HG02870 (cell line): ENCODE results near the gene LRRK1.
"Not testable (repeated sequence)": the region's sequence is repeated elsewhere in the genome, so short reads cannot be mapped to it uniquely, and the experiment has no call there.

Experiments used
- ATAC-seq: cut with Tn5 transposase; IDR thresholded peaks from one replicate; pipeline ENCODE4 v1.9.1; 2021; ENCODE audit warnings: mild to moderate bottlenecking, moderate library complexity; ENCODE audit not compliant: unreplicated experiment

Gene LRRK1

GRCh38 chr15:101088271-101088670 is 169.1 kb downstream of the LRRK1 start:
- no peak for ATAC-seq

GRCh38 chr15:101088788-101089578 is 169.8 kb downstream of the LRRK1 start:
- ATAC-seq = peak; percentile 71

DNA sequence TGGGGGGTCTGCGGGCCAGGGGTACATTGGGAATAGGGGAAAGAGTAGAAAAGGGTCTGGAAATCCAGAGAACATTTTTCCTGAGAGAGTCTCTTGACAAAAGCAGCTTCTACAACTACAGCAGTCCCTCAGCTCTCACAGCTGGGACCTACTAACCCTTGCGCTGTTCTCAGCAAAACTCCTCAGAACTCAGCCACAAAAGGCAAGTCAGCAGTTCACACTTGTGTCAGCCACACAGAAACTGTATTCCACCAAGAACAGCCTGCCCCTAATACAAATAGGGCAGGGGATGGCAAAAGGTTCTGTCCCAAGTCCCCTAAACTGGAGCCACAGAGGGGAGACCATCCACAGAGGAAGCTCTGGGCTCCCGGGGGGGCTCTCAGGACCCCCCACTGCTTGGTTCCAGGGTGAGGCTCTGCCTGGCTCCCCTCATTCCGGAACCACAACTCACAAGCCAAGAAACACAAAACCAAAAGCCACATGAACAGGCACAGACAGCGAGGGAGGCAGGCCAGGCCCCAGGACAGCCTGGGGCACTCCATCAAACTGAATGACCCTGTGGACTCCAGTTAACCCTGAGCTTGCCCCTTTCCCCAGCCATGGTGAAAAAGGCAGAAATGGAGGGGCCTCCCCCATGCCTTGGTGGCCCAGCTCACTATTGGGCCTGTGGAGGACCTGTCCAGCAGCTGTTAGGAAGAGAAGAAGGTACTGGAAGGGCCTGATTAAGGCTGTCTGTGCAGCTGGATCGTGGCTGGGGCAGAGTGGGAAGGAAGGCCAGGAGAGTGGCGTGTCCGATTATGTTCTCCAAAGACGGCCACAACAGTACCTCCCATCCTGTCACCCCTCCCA is 170.6 kb downstream of the LRRK1 start:
- ATAC-seq = no peak

DNA sequence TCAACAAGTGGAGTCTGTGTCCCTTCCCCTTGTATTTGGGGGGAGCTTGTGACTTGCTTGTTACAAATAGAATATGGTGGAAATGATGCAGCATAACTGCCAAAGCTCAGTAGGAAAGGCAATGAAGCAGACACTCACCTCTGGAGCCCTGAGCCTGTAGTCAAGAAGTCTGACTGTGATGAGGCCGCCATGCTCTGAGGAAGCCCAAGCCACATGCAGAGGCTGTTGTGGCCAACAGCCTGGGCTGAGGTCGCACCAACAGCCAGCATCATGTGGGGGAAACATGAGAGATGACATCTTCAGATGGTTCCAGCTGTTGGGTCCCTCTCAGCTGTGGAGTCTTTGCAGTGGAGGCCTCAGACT is 171.3 kb downstream of the LRRK1 start:
- ATAC-seq = no peak

DNA sequence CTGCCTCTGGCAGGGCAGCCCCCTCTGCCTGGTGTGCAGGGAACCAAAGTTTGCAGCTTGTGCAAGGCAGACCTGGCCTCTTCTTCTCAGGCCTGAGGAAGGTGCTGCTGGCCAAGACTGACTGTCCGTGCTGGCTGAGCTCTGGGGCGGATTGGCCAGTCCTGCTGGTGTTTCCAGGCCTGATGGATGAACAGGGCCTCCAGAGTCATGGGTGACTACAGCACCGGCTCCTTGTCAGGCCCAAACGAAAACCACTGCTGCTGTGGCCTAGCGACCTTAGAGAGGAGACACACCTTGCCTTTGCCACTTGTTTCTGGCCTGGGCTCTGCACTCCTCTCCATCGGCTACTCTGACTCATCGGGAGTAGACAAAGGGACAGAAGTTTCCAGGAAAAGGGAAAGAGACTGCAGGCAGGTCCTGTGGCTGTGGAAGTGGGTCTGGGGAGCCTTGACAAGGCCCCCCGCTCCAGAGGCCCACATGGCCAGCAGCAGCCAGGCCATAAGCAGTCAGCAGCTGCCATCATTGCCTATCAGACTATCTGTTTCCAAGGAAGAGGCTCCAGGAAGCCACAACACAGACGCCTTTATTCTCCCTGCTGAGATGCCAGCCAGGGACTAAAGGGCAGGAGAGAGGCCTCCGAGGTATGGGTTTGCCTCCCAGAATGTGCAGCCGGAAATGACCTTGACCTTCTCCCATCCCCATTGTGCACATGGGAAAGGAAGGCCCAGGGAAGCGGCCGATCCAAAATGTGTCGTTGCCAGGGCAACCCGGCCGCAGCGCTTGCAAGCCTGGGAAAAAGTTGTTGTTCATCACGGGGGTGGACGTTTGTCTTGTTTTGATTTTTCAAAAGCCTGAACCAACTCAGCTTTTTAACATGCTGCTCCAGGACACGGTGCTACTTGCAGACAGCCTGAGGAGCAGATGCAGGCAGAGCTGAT is 172.2 kb downstream of the LRRK1 start:
- no peak for ATAC-seq

DNA sequence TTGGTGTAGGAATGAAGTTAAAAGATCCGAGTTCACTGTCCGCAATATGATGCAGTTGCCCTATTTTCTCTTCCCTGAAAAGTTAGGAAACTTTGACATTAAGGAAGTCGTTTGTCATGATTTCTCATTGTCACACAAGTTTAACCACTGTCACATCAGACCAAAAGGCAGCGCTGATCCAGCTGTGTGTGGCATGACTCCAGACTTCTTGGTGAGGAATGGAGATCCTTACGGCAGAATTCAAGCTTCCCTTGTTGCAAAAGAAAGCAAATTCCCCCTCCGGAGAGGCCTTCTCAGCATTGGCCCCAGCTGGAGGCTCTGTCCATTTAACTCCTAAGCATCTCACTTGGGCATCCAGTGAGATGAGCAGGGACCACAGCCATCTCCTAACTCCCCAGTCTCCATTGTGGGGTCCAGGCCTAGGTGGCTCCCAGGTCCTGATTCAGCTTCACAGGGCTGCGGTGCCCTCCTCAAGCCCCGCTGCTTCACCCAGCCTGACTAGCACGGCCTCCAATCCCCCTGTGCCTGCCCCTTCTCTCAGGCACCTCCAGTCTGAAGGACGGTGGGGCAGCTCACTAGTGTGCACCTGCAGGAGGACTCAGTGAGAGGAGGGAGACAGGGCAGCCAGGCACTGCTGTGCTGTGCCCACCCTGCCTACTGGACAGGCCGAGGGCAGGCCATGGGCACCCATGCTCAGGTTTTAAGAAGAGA is 173.2 kb downstream of the LRRK1 start:
- ATAC-seq = no peak

DNA sequence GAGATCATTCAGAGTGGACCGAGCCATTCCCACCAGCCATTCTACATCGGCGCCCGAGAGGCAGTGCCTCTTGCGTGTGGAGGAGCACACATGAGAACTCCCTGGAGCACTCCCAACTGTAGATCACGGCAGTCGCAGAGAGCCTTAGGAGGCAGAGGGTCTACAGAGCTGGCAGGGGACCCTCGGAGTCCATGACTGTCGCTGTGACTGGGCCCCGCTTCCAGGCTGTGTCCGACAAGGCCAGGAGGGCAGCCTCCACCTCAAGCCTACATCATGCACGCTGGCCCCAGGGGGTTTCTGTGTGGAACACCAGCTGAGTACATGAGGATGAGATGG is 173.7 kb downstream of the LRRK1 start:
- no peak for ATAC-seq

DNA sequence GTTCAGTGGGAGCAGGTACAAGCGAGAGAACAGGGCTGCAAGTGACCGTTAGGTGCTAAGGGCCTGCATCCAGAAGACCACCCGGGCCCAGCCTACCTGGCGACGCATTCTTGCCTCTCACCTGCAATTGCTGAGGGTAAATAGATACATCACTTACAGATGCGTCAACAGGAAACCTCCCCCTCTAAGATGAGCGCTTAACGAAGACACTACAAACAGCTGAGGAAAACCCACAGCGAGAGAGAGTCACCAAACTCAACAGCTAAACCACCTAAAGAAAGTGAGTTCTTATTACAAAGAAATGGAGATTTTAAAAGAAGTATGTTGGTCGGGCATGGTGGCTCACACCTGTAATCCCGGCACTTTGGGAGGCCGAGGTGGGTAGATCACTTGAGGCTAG is 174.8 kb downstream of the LRRK1 start:
- no peak for ATAC-seq

DNA sequence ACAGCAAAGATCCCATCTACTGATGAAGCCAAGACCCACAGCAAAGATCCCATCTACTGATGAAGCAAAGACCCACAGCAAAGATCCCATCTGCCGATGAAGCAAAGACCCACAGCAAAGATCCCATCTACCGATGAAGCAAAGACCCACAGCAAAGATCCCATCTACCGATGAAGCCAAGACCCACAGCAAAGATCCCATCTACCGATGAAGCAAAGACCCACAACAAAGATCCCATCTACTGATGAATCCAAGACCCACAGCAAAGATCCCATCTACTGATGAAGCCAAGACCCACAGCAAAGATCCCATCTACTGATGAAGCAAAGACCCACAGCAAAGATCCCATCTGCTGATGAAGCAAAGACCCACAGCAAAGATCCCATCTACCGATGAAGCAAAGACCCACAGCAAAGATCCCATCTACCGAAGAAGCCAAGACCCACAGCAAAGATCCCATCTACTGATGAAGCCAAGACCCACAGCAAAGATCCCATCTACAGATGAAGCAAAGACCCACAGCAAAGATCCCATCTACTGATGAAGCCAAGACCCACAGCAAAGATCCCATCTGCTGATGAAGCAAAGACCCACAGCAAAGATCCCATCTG is 176.7 kb downstream of the LRRK1 start:
- not testable (repeated sequence) for ATAC-seq

DNA sequence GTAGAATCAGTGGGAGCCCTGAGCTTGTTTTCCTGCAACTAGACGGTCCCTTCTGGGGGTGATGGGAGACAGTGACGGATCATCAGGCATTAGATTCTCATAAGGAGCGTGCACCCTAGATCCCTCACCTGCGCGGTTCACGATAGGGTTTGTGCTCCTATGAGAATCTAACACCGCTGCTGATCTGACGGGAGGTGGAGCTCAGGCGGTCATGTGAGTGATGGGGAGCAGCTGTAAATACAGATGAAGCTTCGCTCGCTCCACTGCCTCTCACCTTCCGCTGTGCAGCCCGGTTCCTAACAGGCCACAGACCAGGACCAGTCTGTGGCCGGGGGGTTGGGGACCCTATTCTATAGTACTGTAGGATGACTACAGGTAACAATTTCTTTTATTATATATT is 178.0 kb downstream of the LRRK1 start:
- no peak for ATAC-seq

- no peak for ATAC-seq
These were observed 180.0 kb downstream of the LRRK1 start for GRCh38 chr15:101099183-101099582.

- no peak for ATAC-seq
These were observed 181.0 kb downstream of the LRRK1 start for GRCh38 chr15:101100118-101100517.

DNA sequence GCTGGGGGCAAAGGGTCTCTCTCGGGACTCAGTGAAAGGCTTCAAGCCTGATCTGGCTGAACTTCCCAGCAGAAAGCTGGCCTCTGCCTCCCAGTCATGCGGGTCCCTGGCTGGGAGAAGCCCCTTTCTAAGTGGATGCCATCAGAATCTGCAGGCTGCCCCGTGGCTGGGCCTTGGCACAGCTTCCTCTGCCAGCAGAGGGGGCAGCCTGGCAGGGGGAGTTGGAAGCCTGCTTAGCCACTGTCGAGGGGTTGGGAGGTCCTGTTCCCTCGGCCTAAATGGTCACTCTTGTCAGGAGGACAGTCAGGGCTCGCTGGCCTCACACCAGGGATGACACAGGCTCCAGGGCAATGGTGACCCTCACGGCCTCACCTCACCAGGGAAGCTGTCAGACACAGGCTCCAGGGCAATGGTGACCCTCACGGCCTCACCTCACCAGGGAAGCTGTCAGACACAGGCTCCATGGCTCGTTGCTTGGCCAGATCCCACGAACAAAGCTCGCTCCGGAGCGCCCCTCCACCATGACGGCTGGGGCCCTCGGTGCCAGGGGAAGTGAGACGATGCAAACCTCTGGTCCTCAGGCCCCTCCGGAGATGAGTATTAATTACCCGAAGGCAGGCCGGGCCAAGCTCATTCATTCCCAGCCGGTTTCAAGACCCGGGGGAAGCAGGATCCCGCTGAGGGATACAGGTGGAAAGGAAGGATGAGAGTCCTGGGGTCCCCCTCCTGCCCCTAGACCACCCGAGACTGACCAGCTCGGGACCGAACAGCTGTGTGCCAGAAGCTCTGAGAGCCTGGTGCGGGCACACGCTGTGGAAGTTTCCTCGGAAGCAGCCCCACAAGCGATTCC is 181.7 kb downstream of the LRRK1 start:
- ATAC-seq = no peak

GRCh38 chr15:101101676-101102075 is 182.5 kb downstream of the LRRK1 start:
- no peak for ATAC-seq

- ATAC-seq = no peak
These were observed 183.6 kb downstream of the LRRK1 start for GRCh38 chr15:101102746-101103145.

DNA sequence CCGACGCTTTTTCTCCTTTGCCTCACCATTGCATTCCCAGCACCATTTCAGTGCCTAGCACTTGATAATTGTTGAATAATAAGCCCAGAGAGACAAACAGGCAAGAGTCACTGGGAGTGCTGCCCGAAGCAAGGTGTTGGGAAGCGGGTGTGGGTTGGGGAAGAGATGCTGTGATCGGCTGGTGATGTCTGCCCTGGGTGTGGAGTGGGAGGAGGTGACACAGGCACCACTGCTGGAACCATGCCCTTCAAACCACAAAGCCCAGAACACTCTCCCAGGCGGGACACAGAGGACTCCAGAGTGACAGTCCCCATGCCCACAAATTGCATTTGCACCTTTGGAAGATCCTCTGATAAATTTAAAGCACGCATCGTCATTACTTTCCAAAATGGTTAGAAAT is 184.4 kb downstream of the LRRK1 start:
- no peak for ATAC-seq

DNA sequence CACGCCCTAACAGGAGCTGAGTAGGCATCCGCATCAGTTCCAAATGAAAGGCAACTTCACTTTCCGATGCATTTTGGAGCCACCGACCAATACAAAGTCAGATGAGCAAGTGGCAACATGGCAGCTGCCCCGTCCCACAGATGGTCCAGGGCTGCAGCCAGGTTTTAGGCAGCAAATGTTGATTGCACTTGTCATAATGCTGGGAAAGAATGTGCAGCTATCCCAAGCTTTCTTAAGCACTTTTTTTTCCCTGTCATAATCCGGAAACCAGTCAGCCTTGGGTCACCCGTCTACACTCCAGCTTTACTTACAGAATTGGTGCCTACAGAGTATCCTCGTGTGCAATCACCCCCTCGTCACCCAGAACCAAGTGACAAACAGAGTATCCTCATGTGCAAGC is 185.0 kb downstream of the LRRK1 start:
- no peak for ATAC-seq

DNA sequence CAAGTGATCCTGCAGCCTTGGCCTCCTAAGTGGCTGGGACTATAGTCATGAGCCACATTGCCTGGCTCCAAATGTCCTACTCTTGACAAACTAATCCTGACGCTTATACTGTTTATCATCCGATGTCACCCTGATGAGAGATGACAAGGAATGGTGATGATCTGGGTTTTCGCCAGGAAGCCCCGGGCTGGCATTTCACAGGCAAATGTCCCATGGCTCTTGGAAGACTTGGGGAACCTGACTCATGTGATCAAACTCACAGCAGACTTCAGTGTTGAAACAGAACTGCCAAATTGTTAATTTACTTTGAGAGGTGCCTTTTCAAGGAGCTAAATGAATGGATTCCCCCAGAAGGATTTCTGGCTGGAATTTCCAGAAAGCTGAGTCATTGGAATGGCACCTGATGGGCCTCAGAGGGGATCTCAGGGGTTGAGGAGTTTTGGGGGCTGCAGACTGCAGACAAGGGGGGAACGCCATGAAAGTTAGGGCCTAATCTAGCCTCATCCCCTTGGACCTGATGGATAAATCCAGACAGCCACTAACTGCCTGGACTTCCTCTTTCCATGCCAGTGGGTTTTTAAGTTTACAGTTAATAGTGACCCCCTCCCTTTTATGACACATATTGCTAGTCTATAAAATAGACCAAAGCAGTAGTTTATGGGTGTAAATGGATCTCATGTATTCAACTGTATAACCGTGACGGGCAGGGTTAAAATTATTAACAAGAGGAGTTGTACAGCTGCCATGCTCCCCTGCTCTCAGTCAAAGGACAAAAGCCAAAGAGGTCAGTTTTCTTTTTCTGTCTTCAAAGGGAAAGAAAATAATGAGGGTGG is 186.1 kb downstream of the LRRK1 start:
- no peak for ATAC-seq
